GM19035 (cell line): Measurements from ENCODE around the gene SPATS2L.
"Not testable (repeated sequence)": the region's sequence is repeated elsewhere in the genome, so short reads cannot be mapped to it uniquely, and the experiment has no call there.

Source experiments
- ATAC-seq: cut with Tn5 transposase; IDR thresholded peaks from one replicate; pipeline ENCODE4 v1.9.1; 2021; ENCODE audit not compliant: unreplicated experiment

Gene SPATS2L

DNA sequence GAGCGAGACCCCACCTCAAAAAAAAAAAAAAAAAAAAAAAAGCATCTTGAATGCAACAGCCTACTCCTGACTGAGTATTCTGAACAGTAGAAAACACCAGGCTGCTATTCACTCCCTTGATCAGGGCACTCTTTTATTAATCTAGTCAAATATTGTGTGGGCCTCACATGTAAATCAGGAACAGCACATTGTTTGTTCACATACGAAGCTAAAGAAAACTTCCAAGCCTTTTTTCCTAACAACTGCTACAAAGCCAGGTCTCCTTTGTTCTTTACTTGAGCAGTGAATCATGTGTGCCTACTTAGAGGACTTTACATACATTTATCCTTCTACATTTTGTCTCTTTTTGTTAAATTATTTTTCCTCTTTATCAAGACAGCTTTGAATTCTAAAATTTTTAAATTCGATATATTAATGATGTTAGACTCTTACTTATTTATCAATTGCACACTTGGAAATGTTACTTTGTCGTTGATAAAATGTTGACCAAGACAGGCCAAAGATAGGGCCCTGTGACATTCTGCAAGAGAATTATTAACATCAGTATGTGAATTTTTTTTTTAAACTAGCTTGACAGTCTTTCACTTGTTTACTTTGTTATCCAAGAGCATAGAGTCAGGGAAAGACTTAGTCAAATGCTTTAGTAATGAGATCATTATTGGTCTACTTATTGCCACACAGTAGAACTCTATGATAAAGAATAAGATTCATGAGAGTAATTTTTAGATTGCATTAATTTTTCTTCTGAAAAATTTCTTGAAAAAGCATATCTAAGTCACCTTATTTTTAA is 13.2 kb downstream of the SPATS2L start:
- ATAC-seq: no peak

DNA sequence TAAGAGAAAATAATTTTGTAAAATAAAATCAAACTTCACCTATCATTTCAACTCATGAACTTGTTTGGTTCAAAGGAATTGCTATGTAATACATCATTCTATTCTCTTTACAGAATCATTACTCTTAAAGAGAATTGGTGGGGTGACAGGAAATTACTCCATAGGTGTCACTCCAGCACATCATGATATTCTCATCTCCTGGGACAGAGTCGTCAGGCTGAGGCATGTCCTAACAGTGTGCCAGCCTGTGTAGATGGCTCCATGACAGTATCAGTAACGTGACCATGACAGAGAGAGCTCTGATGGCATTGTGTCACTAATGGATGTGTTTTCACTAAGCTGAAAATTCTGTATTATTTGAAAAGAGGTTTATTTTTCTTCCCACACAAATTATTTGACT is 13.9 kb downstream of the SPATS2L start:
- no peak for ATAC-seq

DNA sequence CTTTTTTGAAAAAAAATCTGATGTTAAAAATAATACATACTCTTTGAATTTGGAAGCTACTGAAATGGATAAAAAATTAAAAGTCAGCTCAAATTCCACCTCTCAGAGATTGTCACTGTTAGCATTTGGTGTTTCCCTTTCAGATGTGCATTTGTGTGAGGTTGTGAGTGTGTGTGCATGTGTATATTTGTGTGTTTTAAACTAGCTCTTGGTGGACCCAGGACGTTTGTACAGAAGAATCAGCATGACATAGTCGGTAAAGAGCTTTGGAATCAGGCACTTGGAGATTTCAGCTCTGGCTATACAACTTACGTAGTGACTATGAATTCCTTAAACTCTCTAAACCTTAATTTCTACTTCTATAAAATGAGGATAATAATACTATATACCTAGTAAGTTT is 14.5 kb downstream of the SPATS2L start:
- ATAC-seq: no peak

DNA sequence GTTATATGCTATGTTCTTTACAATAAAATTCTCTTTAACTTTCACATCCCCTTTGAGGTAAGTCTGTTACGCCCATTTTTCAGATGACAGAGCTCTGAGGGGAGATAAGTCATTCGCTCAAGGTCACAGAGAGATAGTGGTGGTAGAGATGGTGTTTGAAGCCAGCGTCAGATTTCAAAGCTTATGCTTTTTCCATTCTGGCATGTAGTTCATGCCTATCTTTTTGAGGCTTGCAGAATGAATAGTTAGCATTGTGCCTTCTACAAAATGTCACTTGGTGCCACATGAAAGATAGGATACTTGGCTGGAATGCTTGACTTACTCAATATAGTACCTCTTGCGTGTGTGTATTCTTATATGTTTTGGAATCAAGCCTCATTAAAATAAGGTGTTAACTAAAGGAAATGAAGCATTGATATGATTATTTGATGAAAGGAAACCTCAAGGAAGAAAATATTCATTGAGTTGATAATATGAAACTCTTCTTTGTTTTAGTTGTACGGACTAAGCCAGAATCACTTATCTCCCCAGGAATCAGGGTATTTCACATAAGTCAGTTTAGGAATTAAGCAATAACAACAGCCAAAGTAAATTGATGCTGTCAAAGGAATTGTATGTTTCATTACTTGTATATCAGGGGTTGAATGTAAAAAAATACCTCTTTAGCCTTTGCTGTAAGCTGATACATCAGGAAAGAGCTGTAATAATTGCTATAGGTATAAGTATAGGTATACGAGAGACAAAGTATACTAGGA is 15.5 kb downstream of the SPATS2L start:
- ATAC-seq: no peak

DNA sequence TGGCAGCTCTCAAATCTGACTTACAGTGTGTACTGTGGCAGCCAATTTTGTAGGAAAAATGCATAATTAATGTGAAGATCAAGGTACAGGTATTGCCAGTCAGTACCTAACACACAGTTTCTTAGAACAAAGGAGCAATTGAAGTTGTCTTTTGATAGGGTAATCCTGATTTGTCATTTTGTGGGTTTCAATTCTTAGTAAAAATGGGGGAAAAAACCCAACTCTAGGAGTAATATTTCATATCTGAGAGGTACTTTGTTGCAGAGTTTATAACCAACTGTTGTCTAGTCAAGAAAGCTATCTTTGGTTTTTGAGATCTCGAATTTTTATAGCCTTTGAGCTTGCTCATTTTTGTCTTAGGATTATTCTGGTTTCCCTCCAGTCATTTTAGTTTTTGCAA is 16.1 kb downstream of the SPATS2L start:
- ATAC-seq: no peak

DNA sequence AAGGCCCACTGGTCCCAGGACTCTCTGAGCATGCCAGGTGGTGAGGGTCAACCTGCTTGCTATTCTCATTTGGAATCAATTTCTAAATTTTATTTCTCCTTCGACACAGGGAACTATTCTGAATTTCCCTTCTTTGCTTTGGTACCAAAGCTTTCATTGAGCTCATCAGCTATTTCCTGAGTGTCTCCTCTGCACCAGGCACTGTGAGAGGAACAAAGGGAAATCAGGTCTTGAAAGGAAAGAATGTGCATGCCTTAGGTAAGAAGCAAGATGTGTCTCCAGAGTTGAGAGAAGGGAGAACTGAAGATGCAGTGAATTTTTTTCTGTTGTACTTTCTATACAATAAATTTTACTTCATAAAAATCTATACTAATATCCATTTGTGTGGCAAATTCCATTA is 17.9 kb downstream of the SPATS2L start:
- ATAC-seq: no peak

DNA sequence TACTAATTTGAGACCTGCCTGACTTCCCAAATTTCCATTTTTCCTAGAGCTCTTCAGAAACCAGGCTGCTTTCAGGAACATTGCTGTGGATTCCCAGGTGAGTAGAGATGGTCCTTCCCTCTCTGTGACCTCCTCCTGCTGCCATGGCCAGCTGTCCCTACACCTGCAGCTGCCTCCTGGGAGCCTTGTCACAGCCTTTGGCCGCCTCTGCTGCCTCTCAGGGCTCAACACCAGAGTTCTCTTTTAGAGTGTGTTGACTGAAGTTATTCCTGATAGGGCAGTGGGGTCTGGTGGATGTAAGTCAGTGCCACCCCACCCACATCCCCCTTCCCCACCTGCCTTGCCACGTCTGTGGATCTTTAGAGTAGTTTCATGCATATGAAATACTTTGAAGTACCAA is 22.9 kb downstream of the SPATS2L start:
- no peak for ATAC-seq

DNA sequence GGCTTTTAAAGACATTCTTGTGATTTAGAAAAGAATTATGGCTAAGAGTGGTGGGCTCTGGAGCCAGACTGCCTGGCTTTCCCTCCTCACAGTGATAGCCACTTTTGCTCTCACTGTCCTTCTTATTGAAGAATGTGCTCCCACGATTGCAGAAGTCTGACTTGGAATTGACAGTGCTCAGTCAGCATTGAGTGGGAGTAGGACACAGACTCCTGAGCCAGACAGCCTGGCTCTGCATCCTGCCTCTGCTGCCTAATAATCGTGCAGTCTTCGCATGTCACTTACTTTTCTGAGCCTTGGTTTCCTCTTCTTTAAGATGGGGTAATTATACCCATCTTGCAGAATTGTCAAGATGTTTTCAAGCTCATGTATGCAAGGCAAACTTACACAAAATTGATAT is 23.3 kb downstream of the SPATS2L start:
- ATAC-seq: no peak

DNA sequence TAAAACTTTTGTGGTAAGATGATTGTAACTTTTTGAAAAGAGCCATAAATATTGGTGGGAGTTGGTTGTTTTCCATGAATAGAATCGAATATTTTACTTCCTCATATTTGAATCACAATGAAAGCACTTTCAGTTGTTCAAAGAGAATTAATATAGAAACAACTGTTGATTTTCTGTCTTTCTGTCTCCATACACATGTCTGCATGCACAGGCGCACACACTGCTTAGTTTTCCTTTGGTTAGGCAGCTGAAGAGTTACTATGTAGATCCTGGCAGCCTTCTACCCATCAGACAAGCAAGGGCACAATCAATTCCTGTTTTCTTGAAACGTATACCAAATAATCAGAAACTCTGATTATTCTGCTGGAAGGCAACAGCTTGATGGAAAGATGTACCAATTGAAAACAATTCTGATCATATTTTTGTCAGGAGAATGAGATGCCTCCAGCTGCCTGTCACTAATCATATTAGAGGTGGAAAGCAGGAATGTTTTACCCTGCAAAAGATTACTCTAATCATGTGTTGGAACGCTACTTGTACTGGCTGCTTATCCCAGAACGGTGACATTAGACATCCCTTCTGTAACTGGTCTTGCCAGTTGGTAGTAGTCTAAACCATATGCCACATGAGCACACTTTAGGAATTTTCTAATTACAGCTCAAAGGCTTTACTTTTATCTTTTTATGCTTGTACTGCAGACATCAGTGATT is 24.0 kb downstream of the SPATS2L start:
- no peak for ATAC-seq

DNA sequence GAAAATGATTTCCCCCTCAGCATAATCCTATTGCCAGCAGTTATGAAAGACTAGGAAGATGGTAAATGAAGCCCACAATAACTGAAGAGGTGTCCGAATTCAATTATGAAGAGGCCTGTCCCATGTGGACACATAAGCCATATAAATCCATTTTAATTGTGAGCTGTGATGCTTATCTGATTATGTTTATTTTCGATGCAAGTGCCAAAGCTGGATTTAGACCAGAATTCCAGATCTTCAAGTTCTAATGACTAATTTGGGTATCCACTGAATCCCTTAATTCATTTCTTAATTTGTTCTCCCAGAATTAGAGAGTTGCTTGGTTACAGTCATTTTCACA is 24.5 kb downstream of the SPATS2L start:
- ATAC-seq: no peak

DNA sequence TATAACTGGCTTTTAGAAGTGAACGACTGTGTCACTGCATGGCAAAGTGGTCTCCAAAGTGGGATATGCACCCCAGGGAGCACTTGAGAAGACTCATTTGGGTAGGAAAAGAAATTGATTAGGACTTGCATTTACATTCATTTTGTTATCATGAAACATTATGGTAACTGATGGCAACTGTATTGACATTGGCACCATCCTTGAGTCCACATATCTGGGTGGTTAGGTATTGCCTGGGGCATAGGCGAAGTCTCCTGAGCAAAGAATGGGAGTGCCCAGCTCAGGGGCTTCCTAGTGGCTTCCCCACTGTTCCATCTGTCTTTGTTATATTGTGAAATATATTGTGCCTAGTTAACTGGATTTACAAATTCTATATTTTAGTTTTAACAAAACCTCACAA is 29.2 kb downstream of the SPATS2L start:
- no peak for ATAC-seq

DNA sequence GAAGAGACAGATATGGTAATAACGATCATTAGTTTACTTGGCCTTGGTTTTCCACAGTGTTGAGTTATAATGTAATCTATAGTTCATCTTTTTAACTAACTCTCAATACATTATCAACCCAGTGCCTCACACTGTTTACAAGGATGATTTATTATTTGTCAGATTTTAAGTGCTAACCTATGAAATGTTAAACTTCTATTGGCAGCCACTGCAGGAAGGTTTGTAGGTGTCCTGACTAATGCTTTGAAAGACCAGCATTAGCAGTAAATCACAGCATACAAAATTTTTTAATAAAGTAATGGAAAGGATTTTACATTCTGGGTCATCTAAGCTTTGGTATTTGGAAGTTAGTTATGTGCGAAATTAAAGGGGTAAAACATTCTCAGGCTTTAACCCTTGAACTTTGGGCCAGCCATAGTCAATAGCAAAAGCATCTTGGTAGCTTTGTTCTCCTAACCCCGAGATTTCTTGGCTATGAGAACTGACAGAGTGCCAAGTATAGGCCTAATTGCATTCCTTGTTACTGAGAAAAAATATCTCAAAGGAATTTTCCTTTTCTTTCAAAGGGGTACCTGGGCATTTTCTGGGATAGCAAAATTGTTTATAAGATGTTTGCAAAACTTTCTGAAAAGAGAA is 30.6 kb downstream of the SPATS2L start:
- no peak for ATAC-seq

DNA sequence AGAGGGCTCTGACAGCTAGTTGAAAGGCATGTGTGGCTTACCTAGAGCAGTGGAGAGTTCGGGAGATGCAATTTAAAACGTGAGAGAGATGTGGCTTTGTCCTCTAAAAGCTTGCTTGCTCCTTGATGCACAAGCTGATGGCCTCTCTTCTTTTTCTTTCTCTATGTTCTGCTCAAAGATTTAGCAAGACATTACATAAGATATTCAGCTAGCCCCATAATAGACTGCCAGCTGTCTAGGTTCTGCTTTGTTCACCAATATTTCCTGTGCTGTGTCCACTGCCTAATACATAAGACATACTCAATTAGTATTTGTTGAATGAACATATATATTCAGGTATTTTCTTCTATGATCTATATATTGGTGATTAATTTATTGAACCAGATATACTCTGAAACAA is 31.1 kb downstream of the SPATS2L start:
- ATAC-seq: no peak

DNA sequence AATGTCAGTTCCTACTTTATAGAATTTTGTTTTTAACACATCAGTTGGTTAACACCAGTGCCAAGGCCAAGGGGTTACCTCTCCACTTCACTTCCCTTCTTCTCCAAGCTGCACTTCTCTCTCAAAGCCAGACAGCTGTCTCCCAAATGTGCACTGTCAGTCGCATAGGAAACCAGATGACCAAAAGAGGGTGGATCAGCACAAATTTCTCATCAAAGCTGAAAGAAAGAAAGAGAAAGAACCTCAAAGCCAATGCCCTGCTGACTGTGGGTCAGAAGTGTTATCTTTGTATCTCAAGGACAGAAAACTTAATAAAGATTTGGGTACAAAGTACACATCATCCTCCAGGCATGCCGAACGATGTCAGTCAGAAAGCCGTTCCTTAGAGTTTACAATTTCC is 32.2 kb downstream of the SPATS2L start:
- ATAC-seq: no peak

DNA sequence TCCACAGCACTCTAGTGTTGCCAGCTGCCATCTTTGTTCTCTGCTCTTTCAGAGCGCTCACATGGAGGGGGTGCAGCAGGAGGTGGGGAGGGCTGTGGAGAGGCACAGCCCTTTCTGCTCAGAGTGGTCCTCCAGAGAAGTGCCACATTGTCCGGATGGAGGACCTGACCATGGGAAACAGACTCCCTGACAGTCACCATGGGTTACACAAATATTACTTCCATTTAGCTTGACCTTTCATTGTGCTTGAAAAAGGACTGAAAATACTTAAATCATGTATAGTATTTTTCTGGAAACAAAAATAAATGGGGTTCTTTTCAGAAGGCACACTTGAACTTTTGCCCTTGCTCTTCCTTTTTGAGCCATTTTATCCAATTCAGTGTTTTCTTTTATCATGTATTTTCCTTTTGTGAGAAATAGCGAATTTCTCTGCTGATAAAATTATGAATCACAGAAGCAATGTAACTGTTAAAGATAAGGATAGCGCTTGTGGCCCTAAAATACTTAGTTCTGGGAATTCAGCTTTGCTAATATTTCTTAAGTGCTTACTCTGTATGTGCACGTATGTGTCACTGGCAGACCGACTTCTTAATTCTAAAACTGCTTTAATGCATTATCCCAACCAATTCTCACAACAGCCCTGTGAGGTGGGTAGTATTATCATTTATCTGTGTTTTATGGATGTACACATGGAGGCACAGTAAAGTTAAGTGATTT is 34.2 kb downstream of the SPATS2L start:
- no peak for ATAC-seq

DNA sequence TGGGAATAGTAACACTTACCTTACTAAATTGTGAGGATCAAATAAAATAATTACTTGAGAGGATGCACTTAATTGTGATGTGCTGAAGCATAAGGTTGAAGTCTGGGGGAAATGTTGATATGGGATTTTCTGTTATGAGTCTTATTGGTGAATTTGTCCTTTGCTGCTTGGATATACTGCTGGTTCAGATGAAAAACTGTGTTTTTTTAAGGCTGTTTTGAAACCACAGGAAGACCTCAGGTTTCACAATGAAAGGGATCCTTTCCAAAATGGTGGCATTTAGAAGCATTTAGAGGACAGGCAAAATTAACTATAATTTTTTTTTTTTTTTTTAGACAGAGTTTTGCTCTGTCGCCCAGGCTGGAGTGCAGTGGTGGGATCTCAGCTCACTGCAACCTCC is 34.9 kb downstream of the SPATS2L start:
- ATAC-seq: no peak

DNA sequence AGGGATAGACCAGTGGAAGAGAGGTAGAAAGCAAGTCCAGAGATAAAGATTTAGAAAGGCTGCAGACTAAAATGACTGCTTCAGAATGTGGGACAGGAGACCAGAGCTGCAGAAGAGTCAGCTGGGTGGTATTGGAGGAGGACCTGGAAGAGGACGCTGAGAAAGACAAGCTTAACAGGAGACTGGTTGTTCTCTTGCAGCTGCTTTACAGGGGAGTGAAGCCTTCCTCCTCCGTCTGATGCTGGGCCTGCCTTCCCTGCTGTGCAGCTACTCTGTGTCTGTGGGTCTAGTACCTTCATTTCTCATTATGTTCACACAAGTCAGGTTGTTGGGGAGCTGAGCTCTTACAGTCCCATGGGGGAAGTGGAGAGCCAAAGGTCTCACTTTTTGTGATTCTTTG is 35.7 kb downstream of the SPATS2L start:
- no peak for ATAC-seq

DNA sequence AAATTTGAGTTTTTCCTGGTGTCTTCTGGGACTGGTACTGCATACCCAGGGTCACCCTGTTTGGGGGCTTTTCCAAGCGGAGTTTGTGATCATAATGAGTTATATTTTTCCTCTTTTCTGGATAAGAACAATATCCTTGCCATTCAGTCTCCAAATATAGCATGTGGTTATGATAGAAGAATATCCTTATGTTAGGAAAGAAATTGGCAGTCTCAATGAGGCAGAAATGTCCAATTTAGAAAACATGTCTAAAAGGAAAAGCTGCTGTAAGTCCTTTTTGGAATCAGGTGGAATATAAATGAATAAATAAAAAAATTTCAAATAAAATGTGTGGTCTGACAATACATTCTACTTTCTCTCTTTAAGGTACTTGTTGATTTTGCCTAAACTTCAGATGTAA is 36.2 kb downstream of the SPATS2L start:
- no peak for ATAC-seq

DNA sequence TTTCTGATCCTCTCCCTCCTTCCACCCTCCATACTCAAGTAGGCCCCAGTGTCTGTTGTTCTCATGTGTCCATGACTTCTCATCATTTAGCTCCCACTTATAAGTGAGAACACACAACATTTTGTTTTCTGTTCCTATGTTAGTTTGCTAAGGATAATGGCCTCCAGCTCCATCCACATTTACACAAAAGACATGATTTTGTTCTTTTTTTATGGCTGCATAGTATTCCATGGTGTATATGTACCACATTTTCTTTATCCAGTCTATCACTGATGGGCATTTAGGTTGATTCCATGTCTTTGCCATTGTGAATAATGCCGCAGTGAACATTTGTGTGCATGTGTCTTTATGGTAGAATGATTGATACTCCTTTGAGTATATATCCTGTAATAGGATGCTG is 37.7 kb downstream of the SPATS2L start:
- ATAC-seq: not testable (repeated sequence)

DNA sequence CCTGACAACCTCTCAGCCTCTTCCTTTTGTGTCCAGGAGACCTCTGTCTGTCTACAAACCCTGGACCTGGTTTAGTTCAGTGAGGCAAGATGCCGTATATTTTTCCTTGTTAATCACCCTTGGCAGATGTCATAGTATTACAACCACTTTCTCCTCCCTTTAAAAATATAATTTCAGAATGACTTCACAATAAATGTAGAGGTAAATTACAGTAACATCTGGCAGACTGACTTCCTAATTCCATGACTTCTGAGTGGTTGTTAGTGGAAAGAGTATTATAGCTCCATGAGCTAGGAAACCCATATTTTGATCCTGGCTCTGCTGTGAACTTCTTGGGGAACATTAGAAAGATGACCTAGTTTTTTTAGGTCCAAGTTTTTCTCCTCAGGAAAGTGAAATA is 39.5 kb downstream of the SPATS2L start:
- ATAC-seq: no peak

DNA sequence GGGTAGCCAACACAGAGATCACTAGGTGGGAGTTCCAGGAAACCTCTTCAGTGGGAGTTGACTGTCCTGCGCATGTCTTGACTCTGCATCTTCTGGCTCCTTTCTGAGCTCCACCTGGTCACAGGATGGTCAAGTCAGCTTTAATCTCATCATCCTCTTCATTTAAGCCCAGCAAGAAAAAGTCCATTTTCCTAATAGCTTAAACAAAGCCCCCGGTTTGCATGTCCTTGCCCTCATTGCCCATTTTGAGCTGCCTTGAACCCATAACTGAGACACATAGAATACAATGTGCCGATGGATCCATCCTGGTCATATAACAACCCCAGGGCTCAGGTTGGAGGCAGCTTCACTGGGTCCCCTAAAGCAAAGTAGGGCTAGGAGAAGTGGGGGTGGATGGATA is 40.8 kb downstream of the SPATS2L start:
- no peak for ATAC-seq
